ENCODE results near the gene MYH16.
"Not testable (repeated sequence)": the region's sequence is repeated elsewhere in the genome, so short reads cannot be mapped to it uniquely, and the experiment has no call there.

The MYH16 gene

DNA sequence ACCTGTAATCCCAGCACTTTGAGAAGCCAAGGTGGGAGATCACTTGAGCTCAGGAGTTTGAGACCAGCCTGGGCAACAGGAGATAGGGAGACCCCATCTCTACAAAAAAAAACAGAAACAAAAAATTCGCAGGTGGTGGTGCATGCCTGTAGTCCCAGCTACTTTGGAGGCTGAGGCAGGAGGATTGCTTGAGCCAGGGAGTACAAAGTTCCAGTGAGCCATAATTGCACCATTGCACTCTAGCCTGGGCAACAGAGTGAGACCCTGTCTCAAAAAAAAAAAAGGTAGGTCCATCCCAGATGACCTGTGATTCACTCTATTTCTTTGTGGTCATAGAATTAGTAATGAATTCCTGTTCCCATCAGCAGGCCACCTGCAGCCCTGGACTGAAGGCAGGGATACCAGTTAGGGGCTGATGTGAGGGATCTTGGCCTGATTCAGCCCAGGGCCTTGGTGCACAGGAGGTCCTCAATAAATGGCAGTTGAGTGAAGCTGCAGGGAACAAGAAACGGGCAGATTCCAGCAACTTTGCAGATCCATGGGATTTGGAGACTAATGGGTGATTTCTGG, at the start of gene MYH16:
Gene MYH16, plus strand, starts transcription at position 364 of the 570 bp plus-strand sequence.
- DNase-seq: no peak

DNA sequence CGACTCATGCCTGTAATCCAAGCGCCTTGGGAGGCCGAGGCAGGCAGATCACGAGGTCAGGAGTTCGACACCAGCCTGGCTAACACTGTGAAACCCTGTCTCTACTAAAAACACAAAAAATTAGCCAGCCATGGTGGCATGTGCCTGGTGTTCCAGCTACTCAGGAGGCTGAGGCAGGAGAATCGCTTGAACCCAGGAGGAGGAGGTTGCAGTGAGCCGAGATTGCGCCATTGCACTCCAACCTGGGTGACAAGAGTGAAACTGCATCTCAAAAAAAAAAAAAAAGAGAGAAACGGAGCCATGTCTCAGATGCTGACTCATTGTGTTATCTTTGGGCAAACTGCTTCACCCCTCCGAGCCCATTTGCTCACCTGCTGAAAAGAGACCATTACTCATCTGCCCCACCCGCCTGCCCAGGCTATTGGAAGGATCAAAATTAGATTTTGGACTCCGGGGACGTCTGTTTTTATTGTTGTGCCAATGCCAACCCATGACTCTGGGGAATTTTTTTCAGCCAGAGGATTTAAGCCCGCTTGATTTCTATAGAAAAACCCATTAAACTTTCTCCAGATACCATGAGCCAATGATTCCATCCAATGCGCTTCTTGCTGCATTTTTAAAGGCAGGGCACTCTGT, 48.3 kb upstream of the MYH16 start:
- peak; percentile 33 for DNase-seq

DNA sequence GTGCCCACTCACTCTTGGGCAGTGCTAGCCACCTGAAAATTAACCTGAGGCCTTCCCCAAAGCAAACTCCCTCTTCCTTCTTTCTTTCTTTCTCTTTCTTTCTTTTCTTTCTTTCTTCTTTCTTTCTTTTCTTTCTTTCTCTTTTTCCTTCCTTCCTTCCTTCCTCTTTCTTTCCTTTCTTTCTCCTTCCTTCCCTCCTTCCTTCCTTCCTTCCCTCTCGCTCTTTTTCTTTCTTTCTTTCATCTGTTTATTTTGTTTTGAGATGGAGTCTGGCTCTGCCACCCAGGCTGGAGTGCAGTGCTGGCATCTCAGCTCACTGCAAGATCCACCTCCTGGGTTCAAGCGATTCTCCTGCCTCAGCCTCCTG, 47.8 kb upstream of the MYH16 start:
- no peak for DNase-seq

DNA sequence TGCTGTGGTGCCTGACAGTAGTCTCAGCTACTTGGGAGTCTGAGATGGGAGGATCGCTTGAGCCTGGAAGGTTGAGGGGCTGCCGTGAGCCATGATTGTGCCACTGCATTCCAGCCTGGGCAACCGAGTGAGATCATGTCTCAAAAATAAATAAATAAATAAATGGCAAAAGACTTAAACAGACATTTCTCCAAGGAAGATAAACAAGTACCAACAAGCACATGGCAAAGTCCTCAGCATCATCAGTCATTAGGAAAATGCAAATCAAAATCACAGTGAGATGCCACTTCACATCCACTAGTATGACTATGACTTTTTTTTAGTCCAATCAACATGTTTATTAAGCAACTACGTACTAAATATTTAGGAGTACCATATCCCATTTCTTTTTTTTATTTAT, 43.4 kb upstream of the MYH16 start:
- DNase-seq: no peak

DNA sequence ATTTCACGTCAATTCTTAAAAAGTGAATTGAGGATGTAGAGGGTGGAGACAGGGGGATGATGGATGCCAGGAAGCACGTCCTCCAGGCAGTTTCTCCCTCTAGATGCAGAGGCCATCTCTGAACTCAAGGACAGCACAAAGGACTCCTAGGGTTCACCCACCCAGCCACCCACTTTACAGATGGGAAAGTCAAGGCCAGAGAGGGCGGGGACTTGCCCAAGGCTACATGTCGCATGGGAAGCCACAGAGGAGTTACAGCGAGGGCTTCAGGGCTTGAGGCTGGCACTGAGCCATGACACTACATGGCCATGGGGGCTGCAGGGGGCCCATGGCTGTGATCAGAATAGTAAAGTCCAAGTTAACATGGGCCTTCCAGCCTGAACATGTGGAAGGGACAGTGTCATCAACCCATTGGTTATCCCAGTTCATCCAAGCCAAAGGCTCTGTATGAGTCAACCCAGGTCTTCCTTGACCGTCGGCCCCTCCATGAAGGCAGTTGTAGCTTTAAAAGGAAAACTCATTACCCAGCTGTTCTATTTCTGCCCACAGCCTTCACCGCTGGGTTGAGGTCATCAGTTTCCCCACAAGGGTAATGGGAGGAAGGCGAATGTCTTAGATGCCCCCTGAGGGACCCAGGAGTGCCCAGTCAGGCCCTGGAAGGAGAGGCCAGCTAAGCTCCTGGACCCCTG, 40.4 kb upstream of the MYH16 start:
- no peak for DNase-seq

DNA sequence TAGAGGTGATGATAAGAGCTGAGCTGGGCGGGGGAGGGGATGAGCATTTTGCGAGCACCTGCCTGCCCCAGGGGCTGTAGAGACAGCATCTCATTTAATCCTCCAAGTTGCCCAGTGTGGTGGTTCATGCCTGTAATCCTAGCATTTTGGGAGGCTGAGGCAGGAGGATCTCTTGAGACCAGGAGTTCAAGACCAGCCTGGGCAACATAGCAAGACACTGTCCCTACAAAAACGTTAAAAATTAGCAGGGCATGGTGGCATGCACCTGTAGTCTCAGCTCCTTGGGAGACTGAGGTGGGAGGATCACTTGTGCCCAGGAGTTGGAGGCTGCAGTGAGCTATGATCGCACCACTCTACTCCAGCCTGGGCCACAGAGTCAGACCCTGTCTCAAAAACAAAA, 39.7 kb upstream of the MYH16 start:
- DNase-seq: not testable (repeated sequence)

DNA sequence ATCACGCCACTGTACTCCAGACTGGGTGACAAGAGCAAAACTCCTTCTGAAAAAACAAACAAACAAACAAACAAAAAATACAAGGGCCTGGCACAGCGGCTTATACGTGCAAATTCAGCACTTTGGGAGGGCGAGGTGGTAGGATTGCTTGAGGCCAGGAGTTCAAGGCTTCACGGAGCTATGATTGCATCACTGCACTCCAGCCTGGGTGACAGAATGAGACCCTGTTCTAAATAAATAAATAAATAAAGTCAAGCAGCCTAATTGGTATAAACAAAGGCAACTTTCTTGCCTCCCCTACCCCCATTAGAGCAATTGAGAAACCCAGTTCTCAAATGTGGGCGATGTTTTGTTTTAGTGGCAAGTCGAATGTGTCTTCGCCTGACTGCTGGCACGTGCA, 38.5 kb upstream of the MYH16 start:
- DNase-seq: no peak

DNA sequence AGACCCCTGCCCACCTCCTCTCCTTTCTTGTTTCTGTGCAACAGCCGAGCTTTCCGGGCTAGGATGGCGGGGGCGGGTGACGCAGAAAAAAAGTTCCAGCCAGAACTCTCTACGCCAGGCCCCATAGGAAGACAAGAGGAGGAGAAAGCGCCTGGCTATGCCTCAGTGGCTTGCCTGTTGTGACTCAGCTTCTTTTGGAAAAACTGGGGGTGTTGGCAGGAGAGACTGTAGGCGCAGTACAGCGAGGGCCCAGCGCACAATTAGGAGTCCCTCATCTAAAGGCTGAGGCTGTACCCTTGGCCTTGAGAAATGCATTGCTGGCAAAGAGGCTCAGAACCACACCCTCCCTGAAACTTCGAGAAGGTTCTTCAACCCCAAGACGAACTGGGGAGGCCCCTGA, 36.7 kb upstream of the MYH16 start:
- DNase-seq: no peak

DNA sequence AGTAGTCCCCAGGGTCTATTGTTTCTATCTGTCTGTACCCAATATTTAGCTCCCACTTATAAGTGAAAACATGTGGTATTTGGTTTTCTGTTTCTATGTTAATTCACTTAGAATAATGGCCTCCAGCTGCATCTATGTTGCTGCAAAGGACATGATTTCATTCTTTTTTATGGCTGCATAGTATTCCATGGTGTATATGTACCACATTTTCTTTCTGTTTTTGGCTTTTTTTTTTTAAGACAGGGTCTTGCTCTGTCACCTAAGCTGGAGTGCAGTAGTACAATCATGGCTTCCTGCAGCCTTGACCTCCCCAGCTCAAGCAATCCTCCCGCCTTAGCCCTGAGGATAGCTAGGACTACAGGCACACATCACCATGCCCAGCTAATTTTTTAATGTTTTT, 34.8 kb upstream of the MYH16 start:
- DNase-seq: not testable (repeated sequence)

DNA sequence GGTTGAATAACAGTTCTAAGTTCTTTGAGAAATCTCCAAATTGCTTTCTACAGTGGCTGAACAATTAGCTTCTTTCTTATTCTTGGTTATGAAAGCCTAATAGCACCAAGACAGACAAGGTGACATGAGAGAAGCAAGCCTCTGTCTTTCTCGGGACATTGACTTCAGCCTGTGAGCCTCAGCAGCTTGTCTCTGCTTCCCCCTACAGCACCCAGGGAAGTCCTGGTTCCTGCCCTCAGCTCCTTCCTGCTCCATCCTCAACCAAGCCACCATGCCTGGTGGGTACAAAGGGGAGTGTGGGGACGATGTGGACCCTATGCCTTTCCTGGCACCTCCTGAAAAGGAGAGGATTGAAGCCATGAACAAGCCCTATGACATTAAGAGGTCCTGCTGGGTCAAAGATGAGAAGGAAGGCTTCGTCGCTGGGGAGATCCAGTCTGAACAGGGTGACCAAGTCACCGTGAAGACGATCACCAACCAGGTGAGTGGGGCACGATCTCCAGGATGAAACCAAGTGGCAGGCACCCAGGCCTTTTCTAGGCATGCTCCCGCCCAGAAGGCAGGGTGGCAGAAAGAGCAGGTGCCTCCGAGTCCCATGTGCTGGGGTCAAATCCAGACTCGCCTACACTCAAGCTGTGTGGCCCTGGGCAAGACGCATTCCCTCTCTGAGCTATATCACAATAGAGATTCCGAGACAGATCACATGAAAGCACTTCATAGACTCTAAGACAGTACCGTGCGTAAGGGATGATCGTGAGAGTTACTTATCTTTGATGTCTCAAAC, 33.9 kb upstream of the MYH16 start:
- DNase-seq: no peak

DNA sequence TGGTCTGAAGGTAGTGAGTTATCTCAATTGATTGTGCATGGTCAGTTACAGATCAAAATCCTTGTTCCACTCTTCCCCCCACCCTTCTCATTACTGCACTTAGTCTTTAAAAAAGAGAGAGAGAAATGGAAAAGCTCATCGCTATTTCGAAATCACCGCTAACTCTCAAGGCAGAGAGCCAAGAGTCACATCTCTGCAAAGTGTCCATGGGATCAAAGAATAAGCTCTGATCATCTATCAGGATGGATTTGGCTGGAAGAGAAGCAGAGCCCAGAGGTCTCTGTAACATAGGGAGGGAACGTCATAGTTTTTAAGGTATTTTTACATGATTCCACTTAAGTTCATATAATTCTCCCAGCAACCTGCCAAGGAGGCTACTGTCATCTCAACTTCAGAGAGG, 30.0 kb upstream of the MYH16 start:
- no peak for DNase-seq

DNA sequence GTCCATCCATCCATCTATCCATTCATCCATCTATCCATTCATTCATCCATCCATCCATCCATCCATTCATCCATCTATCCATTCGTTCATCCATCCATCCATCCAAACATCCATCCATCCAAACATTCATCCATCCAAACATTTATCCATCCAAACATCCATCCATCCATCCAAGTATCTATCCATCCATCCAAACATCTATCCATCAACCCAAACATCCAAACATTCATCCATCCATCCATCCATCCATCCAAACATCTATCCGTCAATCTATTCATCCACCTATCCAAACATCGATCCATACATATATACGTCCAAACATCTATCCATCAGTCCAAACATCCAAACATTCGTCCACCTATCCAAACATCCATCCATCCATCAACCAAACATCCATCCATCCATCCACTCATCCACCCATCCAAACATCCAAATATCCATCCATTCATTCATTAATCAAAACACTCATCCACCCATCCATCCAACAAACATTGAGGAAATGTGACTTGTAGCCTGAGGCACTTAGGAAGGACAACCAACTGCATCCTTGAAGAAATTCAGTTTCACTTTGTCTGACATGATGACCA, 28.8 kb upstream of the MYH16 start:
- no peak for DNase-seq

DNA sequence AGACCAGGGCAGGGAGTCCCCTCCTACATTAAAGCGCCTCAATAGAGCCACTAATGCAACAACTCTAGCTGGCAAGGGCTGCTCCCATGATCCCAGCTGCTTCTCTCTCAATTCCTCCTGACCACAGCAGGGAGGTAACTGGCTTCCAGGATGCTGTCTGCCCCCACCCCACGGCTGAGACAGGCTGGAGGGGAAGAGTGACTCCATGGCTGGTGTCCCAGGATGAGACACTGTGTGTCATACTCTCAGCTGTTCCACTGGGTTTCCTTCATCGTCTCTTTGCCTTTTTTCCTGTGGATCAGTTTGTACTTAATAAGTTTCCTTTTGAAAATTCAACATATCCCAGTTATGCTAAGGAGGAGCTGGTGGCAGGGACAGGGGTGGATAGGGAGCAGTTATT, 27.7 kb upstream of the MYH16 start:
- no peak for DNase-seq

DNA sequence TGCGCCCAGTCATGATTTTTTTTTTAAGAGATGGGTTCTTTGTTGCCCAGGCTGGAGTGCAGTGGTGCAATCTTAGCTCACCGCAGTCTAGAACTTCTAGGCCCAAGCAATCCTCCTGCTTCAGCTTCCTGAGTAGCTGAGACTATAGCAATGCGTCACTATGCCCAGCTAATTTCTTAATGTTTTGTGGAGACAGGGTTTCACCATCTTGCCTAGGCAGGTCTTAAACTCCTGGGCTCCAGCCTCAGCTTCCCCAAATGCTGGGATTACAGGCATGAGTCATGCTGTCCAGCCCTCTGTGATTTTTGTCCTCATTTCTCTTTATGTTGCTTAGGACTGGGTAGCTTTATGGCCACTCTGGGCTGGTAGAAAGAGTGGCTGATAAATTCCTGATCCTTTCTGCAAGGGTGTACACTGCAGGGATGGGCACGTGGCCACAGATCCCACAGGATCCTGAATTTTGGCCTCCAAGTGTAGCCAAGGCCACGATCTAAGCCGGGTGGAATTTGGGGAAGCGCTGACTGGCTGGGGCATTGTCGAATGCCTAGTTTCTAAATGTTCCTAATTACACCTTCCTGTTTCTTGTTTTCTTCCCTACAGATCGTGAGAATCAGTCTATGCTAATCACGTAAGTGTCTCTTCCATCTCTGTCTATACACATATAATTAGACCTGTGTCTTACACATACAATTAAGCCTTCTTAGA, 24.1 kb upstream of the MYH16 start:
- DNase-seq: no peak

DNA sequence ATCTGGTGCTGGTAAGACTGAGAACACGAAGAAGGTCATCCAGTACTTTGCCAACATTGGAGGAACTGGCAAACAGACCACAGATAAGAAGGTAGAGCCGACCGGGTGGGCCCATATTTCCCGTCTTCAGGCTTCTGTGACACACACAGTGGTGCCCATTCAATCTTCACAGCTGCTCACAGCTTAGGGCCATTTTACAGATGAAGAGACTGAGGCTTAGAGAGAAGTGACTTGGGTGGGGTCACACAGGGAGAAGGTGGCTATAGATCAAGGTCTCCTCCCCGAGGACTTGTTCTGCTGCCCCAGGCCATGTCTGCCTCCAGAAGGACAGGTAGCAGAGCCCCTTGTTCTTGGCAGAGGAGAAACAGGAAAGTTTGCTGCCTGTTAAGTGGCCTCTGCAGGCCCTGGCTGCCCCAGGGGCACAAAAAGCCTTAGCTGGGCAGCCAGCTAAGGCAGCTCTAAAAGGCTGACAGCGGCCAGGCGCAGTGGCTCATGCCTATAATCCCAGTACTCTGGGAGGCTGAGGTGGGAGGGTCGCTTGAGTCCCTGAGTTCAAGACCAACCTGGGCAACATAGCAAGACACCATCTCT, 22.6 kb upstream of the MYH16 start:
- DNase-seq: no peak

DNA sequence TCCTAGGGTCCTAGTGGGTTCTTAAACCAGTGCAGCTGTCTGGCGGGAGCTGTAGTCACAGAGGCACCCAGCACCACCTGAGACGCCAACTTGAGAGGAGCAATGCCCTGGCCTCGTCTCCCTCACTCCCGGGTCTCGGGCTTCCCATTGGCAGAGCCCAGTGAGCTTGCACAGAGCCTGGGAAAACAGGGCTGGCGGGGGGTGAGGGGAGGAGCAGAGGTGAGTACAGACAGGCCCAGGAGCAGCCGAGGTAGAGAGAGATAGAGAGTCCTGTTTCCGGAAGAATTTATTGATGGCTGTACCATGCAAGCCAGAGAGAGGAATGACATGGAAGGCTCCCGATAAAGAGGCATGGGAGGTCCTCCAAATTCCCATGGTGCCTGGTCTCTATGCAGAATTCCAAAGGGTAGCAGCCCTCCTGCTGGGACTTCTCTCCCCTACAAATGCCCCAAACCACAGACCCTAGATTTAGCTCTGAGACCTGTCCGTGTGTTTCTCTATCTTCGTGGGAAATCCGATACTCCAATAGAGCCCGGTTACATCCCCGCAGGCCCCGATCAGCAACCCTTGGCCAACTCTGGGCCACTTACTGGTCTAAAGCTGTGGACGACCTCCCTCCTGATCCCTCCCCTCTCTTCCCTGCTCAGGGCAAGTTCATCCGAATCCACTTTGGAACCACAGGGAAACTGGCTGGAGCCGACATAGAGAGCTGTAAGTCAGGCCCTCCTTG, 20.3 kb upstream of the MYH16 start:
- DNase-seq: no peak

DNA sequence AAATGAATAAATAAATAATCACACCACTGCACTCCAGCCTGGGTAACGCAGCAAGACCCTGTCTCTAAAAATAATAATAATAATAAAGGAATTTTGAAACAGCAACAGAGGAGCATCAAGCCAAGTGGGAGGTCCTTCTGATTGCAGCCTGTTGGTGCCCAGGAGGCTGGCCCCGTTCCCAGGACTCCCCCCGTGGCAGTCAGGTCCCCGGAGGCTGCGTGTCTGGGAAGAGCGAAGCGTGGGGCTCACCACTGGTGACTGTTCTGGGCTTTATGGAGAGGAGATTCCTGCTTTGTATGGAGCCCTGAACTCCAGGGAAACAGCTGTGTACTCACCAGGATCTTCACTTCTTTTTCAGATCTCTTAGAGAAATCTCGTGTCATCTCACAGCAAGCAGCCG, 19.3 kb upstream of the MYH16 start:
- no peak for DNase-seq

DNA sequence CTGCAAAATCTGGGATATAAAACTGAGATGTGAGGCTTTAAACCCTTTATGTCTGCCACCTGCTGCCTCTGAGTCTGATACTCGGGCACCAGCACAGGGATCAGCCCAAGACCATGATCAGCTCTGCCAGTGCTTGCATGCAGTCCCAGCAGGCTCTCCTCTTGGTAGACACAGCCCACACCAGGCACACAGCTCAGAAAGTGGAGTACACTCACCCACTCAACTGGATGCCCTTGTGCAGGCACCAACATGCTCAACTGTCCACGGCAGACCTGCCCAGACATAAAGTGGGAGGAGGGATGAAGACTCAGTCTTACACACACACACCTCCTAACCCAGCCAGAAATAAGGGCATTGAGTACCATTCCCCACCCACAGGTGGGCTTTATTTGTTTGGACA, 18.2 kb upstream of the MYH16 start:
- no peak for DNase-seq

DNA sequence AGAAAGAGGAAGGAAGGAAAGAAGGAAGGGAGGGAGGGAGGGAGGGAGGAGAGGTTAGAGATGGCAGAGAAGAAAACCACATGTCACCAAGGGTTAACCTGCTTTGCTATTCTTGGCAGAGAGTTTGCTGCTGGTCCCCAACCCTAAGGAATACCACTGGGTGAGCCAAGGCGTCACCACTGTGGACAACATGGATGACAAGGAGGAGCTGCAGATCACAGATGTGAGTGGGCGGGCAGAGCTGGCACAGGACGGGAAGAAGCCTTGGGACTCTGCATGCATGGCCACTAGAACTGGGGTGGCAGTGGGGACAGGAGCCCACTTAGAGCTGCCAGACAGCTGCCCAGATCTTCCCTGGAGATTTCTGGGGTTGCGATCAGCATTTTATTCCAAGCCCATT, 17.2 kb upstream of the MYH16 start:
- no peak for DNase-seq

DNA sequence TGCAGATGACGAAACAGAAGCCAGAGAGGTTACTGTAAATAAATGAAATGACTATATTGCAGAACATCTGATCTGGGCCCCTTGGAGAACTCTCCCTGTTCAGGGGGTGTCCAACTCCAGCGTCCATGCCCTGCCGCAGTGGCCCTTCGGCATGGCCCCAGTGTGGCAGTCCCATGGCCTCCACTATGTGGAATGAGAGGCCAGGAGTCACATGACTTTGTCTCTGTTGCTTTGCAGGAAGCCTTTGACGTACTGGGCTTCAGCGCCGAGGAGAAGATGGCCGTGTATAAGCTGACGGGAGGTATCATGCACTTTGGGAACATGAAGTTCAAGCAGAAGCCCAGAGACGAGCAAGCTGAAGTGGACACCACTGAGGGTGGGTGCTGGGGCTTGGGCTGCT, 15.6 kb upstream of the MYH16 start:
- DNase-seq: no peak

DNA sequence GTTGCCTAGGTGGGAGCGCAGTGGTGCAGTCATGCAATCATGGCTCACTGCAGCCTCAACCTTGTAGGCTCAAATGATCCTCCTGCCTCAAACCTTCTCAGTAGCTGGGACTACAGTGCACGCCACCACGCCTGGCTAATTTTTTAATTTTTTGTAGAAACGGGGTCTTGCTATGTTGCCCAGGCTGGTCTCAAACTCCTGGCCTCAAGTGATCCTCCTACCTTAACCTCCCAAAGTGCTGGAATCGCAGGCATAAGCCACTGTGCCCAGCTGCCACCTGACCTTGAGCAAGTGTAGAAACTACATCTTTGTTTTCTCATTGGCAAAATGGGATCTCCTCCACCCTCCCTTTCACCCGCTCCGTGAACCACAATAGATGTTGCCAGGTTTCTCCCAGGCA, 15.0 kb upstream of the MYH16 start:
- no peak for DNase-seq

DNA sequence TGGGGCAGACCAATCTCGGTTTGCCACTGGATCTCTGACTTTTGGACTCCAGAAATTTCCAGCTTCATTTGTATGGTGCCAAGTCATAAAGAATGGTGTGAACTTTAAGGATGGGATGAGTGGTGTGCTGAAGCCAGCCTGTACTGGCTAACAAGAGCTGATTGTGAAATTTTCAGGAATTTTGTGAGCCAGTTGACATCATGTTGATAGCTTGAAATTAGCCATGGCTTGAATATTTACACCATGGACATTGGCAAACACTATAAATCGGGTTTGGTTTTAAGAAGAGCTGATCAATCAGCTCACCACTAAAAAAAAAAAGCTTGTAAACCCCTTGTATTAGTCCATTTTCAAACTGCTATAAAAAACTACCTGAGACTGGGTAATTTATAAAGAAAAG, 14.1 kb upstream of the MYH16 start:
- no peak for DNase-seq
